Stimulated activated CD4-positive, alpha-beta T cell treated with anti-CD3 and anti-CD28 coated beads, Interleukin-1b, Interleukin-23, amount 100 ng/mL, for 4 hours (primary cell): Measurements from ENCODE around the gene PRRG1.
"Not testable (repeated sequence)": the region's sequence is repeated elsewhere in the genome, so short reads cannot be mapped to it uniquely, and the experiment has no call there.

Source experiments
- DNase-seq, 2 donors: peaks; one replicate each; pipeline ENCODE4 v3.0.0-alpha.2; 2020; ENCODE audit warnings: low read depth in 2 of 2

Gene PRRG1

GRCh38 chrX:37378404-37378803 is 29.2 kb downstream of the PRRG1 start:
- DNase-seq: no peak

- no peak for DNase-seq
Measured at GRCh38 chrX:37378830-37379229, 29.7 kb downstream of the PRRG1 start.

- no peak for DNase-seq
Measured at GRCh38 chrX:37380256-37380655, 31.1 kb downstream of the PRRG1 start.

- no peak for DNase-seq
Measured at GRCh38 chrX:37380924-37381323, 31.8 kb downstream of the PRRG1 start.

- DNase-seq: no peak
Measured at GRCh38 chrX:37383313-37383712, 34.1 kb downstream of the PRRG1 start.

- DNase-seq: no peak
Measured at GRCh38 chrX:37388413-37388812, 39.2 kb downstream of the PRRG1 start.

GRCh38 chrX:37405956-37406355 is 56.8 kb downstream of the PRRG1 start:
- no peak for DNase-seq

GRCh38 chrX:37407736-37408135 is 58.6 kb downstream of the PRRG1 start:
- DNase-seq: no peak

GRCh38 chrX:37409278-37409677 is 60.1 kb downstream of the PRRG1 start:
- no peak for DNase-seq

GRCh38 chrX:37420185-37420584 is 71.0 kb downstream of the PRRG1 start:
- no peak for DNase-seq

- no peak for DNase-seq
Measured at GRCh38 chrX:37420756-37421155, 71.6 kb downstream of the PRRG1 start.

GRCh38 chrX:37424000-37424429 is 74.9 kb downstream of the PRRG1 start:
- DNase-seq: no peak

GRCh38 chrX:37425370-37425769 is 76.2 kb downstream of the PRRG1 start:
- DNase-seq: no peak

GRCh38 chrX:37428962-37429361 is 79.8 kb downstream of the PRRG1 start:
- not testable (repeated sequence) for DNase-seq

- no peak for DNase-seq
Measured at GRCh38 chrX:37434362-37434761, 85.2 kb downstream of the PRRG1 start.

GRCh38 chrX:37437160-37437559 is 88.0 kb downstream of the PRRG1 start:
- DNase-seq: no peak

GRCh38 chrX:37441377-37441776 is 92.2 kb downstream of the PRRG1 start:
- DNase-seq: no peak

- no peak for DNase-seq
Measured at GRCh38 chrX:37445182-37445581, 96.0 kb downstream of the PRRG1 start.

- DNase-seq: no peak
Measured at GRCh38 chrX:37453821-37454220, 104.7 kb downstream of the PRRG1 start.

- DNase-seq: no peak
Measured at GRCh38 chrX:37454537-37455285, 105.5 kb downstream of the PRRG1 start.

- no peak for DNase-seq
Measured at GRCh38 chrX:37455381-37455780, 106.2 kb downstream of the PRRG1 start.

GRCh38 chrX:37460285-37460684 is 111.1 kb downstream of the PRRG1 start:
- DNase-seq: not testable (repeated sequence)

GRCh38 chrX:37462346-37462745 is 113.2 kb downstream of the PRRG1 start:
- no peak for DNase-seq
